ES-I3 (cell line): ENCODE results near the gene WRAP73.

Experiments
- H3K36me3 ChIP-seq: 2 replicates; pipeline ENCODE4 v1.6.1; 2013; ENCODE audit warnings: mild to moderate bottlenecking, low read length, control low read depth, moderate library complexity; ENCODE audit not compliant: insufficient read depth
- H3K4me1 ChIP-seq: 2 replicates; pipeline ENCODE4 v1.6.1; 2013; ENCODE audit warnings: mild to moderate bottlenecking, control low read depth, low read length; ENCODE audit not compliant: insufficient read depth
- H3K9ac ChIP-seq: 2 replicates; pipeline ENCODE4 v1.6.1; 2013; ENCODE audit warnings: low read depth, mild to moderate bottlenecking, low read length, moderate library complexity
- H3K9me3 ChIP-seq: 2 replicates; pipeline ENCODE4 v1.6.1; 2013; ENCODE audit warnings: mild to moderate bottlenecking, low read length, moderate library complexity; ENCODE audit not compliant: control insufficient read depth, insufficient read depth

Gene WRAP73

GRCh38 chr1:3616861-3617260 lies 33.0 kb downstream of the WRAP73 start:
- H3K9me3 ChIP-seq, result no peaks in the 10 kb centered on the region
- no peak overlapping the region for H3K9ac ChIP-seq
- H3K4me1 ChIP-seq, result peaks cover 21% of the 10 kb centered on the region
- no peaks in the 10 kb centered on the region for H3K36me3 ChIP-seq

GRCh38 chr1:3614755-3615742 lies 34.9 kb downstream of the WRAP73 start:
- H3K9me3 ChIP-seq, result no peaks in the 10 kb centered on the region
- no peaks in the 10 kb centered on the region for H3K36me3 ChIP-seq
- no peak overlapping the region for H3K9ac ChIP-seq
- H3K4me1 ChIP-seq, result peaks cover 23% of the 10 kb centered on the region

GRCh38 chr1:3612123-3612522 lies 37.8 kb downstream of the WRAP73 start:
- Histone ChIP-seq H3K36me3 (no peaks in the 10 kb centered on the region), H3K4me1 (peaks cover 31% of the 10 kb centered on the region), H3K9ac (peak overlapping the region; percentile 42; the same call in 1 of the 2 replicates), H3K9me3 (no peaks in the 10 kb centered on the region)

GRCh38 chr1:3611170-3612019 lies 38.5 kb downstream of the WRAP73 start, which contains the start of gene MEGF6:
TSS of gene MEGF6 (minus strand) at chr1:3611508. CDS start at chr1:3611268, 240 bp downstream.
- Histone ChIP-seq H3K36me3 (no peaks in the 10 kb centered on the region), H3K9me3 (no peaks in the 10 kb centered on the region), H3K9ac (peak within 1 kb of the TSS; percentile 69), H3K4me1 (peaks cover 31% of the 10 kb centered on the region)

GRCh38 chr1:3610527-3611169 lies 39.3 kb downstream of the WRAP73 start:
- peak overlapping the region; percentile 69 for H3K9ac ChIP-seq
- H3K9me3 ChIP-seq, result no peaks in the 10 kb centered on the region
- H3K4me1 ChIP-seq, result peaks cover 31% of the 10 kb centered on the region
- no peaks in the 10 kb centered on the region for H3K36me3 ChIP-seq

- Histone ChIP-seq H3K9me3 (0 out of 2 replicates have a peak, but pooled peaks cover 2% of the 10 kb centered on the region), H3K36me3 (no peaks in the 10 kb centered on the region), H3K4me1 (peaks cover 30% of the 10 kb centered on the region), H3K9ac (peak overlapping the region; percentile 69; the same call in 1 of the 2 replicates)
Observed at GRCh38 chr1:3609769-3610526, 40.0 kb downstream of the WRAP73 start.

- no peak overlapping the region for H3K9ac ChIP-seq
- peaks cover 22% of the 10 kb centered on the region for H3K4me1 ChIP-seq
- H3K9me3 ChIP-seq, result peaks cover 2% of the 10 kb centered on the region; the same call in 1 of the 2 replicates
- H3K36me3 ChIP-seq, result no peaks in the 10 kb centered on the region
Observed at GRCh38 chr1:3609016-3609768, 40.7 kb downstream of the WRAP73 start.

- peaks cover 21% of the 10 kb centered on the region for H3K4me1 ChIP-seq
- H3K36me3 ChIP-seq, result no peaks in the 10 kb centered on the region
- H3K9ac ChIP-seq, result no peak overlapping the region
- H3K9me3 ChIP-seq, result peaks cover 2% of the 10 kb centered on the region; the same call in 1 of the 2 replicates
Observed at GRCh38 chr1:3608154-3608553, 41.7 kb downstream of the WRAP73 start.

GRCh38 chr1:3607703-3608065 lies 42.2 kb downstream of the WRAP73 start:
- no peaks in the 10 kb centered on the region for H3K36me3 ChIP-seq
- H3K4me1 ChIP-seq, result peaks cover 21% of the 10 kb centered on the region
- H3K9me3 ChIP-seq, result peaks cover 2% of the 10 kb centered on the region; the same call in 1 of the 2 replicates
- H3K9ac ChIP-seq, result no peak overlapping the region

- no peak overlapping the region for H3K9ac ChIP-seq
- peaks cover 15% of the 10 kb centered on the region for H3K4me1 ChIP-seq
- H3K9me3 ChIP-seq, result peaks cover 2% of the 10 kb centered on the region; the same call in 1 of the 2 replicates
- H3K36me3 ChIP-seq, result no peaks in the 10 kb centered on the region
Observed at GRCh38 chr1:3606779-3607702, 42.9 kb downstream of the WRAP73 start.

- Histone ChIP-seq H3K4me1 (peaks cover 13% of the 10 kb centered on the region), H3K9me3 (peaks cover 2% of the 10 kb centered on the region; the same call in 1 of the 2 replicates), H3K36me3 (peaks cover 4% of the 10 kb centered on the region; the same call in 1 of the 2 replicates), H3K9ac (no peak overlapping the region)
Observed at GRCh38 chr1:3604997-3605823, 44.7 kb downstream of the WRAP73 start.
